ENCODE results near the gene ZMYM3. TPM values are rescaled to one million over a fixed set of nuclear protein-coding genes. Genes with fewer than 3 reads are reported as not detected.

The ZMYM3 gene
- total RNA-seq, 1 donor from 2014 or later, result 78.1 TPM

DNA sequence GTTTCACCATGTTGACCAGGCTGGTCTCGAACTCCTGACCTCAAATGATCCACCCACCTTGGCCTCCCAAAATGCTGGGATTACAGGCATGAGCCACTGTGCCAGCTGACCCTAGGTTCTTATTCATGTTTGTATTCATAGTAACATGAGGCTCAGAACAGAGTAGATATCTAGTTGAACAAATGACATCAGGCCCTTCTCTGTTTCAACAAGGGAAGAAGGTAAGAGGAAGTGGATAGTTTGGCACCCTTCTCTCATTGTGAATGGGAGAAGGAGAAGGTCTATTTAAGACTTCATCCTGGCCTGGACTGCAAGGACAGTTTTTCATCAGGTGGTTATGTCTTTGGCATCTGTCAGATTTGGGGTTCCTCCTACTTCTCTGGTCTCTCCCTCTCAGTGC, 17.1 kb downstream of the ZMYM3 start:
- TF ChIP-seq, protein P1, sequence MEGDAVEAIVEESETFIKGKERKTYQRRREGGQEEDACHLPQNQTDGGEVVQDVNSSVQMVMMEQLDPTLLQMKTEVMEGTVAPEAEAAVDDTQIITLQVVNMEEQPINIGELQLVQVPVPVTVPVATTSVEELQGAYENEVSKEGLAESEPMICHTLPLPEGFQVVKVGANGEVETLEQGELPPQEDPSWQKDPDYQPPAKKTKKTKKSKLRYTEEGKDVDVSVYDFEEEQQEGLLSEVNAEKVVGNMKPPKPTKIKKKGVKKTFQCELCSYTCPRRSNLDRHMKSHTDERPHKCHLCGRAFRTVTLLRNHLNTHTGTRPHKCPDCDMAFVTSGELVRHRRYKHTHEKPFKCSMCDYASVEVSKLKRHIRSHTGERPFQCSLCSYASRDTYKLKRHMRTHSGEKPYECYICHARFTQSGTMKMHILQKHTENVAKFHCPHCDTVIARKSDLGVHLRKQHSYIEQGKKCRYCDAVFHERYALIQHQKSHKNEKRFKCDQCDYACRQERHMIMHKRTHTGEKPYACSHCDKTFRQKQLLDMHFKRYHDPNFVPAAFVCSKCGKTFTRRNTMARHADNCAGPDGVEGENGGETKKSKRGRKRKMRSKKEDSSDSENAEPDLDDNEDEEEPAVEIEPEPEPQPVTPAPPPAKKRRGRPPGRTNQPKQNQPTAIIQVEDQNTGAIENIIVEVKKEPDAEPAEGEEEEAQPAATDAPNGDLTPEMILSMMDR (IDR thresholded peaks at IDR 0.05; ENCODE audit: unreplicated experiment), result no peak
- H3K36me3 Mint-ChIP-seq (ENCODE audit: low read depth, unreplicated experiment), result peaks cover 26% of the 10 kb centered on the region
- DNase-seq (ENCODE audit: low spot score), result no peak
- H3K4me3 Mint-ChIP-seq (ENCODE audit: unreplicated experiment), result no peak overlapping the region
- H3K27me3 Mint-ChIP-seq (ENCODE audit: unreplicated experiment), result no peaks in the 10 kb centered on the region
- no peaks in the 10 kb centered on the region for H3K4me1 Mint-ChIP-seq (ENCODE audit: unreplicated experiment)
- no peaks in the 10 kb centered on the region for H3K9me3 Mint-ChIP-seq (ENCODE audit: unreplicated experiment)
- H3K27ac Mint-ChIP-seq (ENCODE audit: unreplicated experiment), result no peak overlapping the region

DNA sequence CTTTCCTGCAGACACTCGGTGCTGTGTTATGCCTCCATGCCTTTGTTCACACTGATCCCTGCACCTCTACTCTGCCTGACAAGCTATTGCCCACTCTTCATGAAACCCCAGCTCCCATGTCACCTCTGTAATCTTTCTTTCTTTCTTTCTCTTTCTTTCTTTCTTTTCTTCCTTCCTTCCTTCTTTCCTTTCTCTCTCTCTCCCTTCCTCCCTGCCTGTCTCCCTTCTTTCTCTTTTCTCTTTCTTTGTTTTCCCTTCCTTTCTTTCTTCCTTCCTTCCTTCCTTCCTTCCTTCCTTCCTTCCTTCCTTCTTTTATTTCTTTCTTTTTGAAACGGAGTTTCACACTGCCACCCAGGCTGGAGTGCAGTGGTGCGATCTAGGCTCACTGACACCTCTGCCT, 18.5 kb downstream of the ZMYM3 start:
- Mint-ChIP-seq H3K36me3 (ENCODE audit: low read depth, unreplicated experiment) (peaks cover 12% of the 10 kb centered on the region), H3K9me3 (ENCODE audit: unreplicated experiment) (no peaks in the 10 kb centered on the region)

DNA sequence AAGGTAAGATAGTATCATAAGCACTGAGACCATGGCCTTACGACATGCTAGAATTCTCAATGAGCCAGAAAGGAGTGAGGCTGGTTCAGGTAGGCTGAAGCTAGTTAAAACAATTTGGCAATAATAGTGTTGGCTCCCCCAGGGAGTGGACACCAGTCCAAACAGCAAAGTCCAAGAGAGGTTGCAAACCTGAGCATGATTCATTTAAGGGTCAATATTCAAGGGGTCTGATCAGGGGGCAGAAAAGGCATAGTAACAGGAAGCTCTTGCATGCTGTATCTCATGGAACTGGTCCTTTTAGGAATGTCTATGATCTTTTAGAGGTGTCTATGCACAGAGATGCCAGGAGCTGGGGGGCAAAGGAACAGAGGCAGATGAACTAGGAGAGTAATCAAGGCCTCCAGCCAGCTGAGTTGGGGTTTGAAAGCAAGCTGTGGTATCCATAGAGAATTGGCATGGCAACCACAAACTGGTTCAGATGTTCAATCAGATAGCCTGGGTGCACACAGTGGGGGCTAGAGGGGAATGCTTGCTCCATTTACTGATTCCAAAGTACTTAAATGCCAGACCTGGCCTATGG, 25.8 kb downstream of the ZMYM3 start:
- H3K9me3 Mint-ChIP-seq (ENCODE audit: unreplicated experiment), result no peaks in the 10 kb centered on the region
- H3K4me3 Mint-ChIP-seq (ENCODE audit: unreplicated experiment), result no peak overlapping the region
- no peak for DNase-seq (ENCODE audit: low spot score)
- peaks cover 2% of the 10 kb centered on the region for H3K27me3 Mint-ChIP-seq (ENCODE audit: unreplicated experiment)
- peaks cover 28% of the 10 kb centered on the region for H3K4me1 Mint-ChIP-seq (ENCODE audit: unreplicated experiment)
- no peak overlapping the region for H3K27ac Mint-ChIP-seq (ENCODE audit: unreplicated experiment)
- TF ChIP-seq, protein P1 (IDR thresholded peaks at IDR 0.05; ENCODE audit: unreplicated experiment), result no peak
- no peaks in the 10 kb centered on the region for H3K36me3 Mint-ChIP-seq (ENCODE audit: low read depth, unreplicated experiment)

More for the DNA sequence above, 18.5 kb downstream of the ZMYM3 start:
- Mint-ChIP-seq H3K27me3 (ENCODE audit: unreplicated experiment) (no peaks in the 10 kb centered on the region), H3K4me1 (ENCODE audit: unreplicated experiment) (no peaks in the 10 kb centered on the region), H3K27ac (ENCODE audit: unreplicated experiment) (no peak overlapping the region), H3K4me3 (ENCODE audit: unreplicated experiment) (no peak overlapping the region)
- DNase-seq (ENCODE audit: low spot score), result no peak
- TF ChIP-seq, protein P1 (IDR thresholded peaks at IDR 0.05; ENCODE audit: unreplicated experiment), result no peak

DNA sequence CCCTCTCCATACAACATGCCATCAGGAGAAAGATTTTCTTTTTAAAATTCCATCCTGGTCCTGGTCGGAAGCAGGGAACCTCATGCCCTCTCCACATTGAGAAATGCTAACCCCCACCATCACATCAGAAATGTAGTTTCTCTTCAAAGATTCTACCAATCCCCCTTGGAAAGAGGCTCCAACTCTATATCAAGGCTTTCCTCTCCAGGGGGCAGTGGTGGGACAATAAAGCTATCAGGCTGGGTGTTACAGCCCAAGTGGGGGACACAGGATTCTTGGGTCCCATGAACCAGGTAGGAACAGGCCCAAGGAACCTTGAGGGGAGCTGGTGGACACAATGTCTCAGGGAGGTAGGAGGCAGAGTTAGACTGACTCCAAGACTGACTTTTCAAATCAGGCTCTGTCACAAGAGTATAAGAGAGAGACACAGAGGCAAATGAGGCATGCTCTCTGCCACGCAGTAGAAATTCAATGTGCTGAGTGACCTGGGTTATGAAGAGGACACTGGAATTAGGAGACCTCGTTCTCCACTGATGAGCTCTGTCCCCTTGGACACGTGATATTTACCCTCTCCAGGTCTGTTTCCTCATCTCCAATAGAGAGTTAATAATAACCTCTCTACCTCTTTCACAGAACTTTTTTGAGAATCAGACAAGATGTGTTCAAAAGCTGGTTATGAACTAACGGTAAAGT, 26.4 kb downstream of the ZMYM3 start:
- Mint-ChIP-seq H3K27me3 (ENCODE audit: unreplicated experiment) (peaks cover 2% of the 10 kb centered on the region), H3K9me3 (ENCODE audit: unreplicated experiment) (no peaks in the 10 kb centered on the region), H3K4me3 (ENCODE audit: unreplicated experiment) (no peak overlapping the region), H3K36me3 (ENCODE audit: low read depth, unreplicated experiment) (no peaks in the 10 kb centered on the region), H3K4me1 (ENCODE audit: unreplicated experiment) (peaks cover 28% of the 10 kb centered on the region), H3K27ac (ENCODE audit: unreplicated experiment) (peak overlapping the region; percentile 36)
- TF ChIP-seq, protein P1 (IDR thresholded peaks at IDR 0.05; ENCODE audit: unreplicated experiment), result no peak
- no peak for DNase-seq (ENCODE audit: low spot score)

DNA sequence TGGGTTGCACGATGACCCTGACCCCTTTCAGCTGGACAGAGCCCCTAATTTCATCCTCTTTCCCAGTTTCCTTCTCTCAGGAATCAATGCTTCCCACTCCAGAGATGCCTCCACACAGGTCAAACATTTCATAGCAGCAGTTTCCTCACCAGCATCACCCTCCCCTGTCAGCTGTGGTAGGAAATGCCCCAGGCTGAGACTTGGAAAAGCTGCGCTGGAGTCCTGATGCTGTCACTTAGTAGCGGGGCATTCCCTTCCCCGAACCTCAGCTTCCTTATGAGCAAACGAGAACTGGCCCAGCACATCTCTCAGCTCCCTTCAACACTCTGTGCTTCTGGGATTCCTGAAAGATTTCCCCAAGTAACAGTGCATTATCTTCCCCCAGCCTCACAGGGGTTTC, 28.3 kb downstream of the ZMYM3 start:
- Mint-ChIP-seq H3K27ac (ENCODE audit: unreplicated experiment) (peak overlapping the region; percentile 52), H3K27me3 (ENCODE audit: unreplicated experiment) (peaks cover 2% of the 10 kb centered on the region), H3K4me3 (ENCODE audit: unreplicated experiment) (no peak overlapping the region), H3K36me3 (ENCODE audit: low read depth, unreplicated experiment) (no peaks in the 10 kb centered on the region), H3K4me1 (ENCODE audit: unreplicated experiment) (peaks cover 28% of the 10 kb centered on the region), H3K9me3 (ENCODE audit: unreplicated experiment) (no peaks in the 10 kb centered on the region)
- no peak for DNase-seq (ENCODE audit: low spot score)
- TF ChIP-seq, protein P1 (IDR thresholded peaks at IDR 0.05; ENCODE audit: unreplicated experiment), result no peak
